Measurements from ENCODE around the gene RNU1-4.
"Not testable (repeated sequence)": the region's sequence is repeated elsewhere in the genome, so short reads cannot be mapped to it uniquely, and the experiment has no call there.

The RNU1-4 gene

GRCh38 chr1:16709659-16710087 is 30.6 kb upstream of the RNU1-4 start:
- DNase-seq, result not testable (repeated sequence)

- not testable (repeated sequence) for DNase-seq
These were observed 29.7 kb upstream of the RNU1-4 start for GRCh38 chr1:16710618-16711017.

DNA sequence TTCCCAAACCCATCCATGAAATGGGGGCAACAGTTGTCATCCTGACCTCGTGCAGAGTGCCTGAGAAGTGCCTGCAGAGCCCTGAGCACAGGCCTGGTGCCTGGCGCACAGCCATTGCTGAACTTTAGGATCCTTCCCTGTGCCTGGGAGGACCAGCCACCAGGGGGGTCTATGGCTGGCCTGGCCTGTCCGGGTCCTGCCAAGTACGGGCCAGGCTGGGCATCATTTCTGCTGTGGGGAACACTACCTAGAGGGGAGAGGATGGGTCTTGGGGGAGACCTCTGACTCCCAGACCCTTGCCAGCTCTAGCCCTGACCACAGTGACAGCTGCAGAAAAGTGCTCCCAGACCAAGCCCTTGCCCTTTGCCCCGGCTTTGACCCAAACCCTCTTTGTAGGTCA is 28.2 kb upstream of the RNU1-4 start:
- not testable (repeated sequence) for DNase-seq

DNA sequence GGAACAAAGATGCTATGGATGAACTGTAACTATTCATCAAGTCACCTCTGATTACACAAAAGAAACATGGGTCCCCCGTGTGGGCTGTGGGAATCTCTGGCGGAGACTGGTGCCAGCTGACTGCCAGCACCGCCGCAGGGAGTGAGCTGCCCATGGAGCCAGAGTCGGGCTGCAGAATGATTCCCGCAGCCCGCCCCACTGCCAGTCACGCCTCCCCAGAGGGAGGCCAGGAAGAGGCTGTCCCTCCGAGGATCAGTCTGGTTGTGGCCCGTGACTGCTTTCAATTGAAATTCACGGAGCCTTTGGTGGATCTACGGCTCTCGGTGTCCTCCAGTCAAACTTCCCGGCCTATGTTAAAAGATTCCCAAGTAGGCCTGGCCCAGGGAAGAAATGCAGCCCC is 27.7 kb upstream of the RNU1-4 start:
- not testable (repeated sequence) for DNase-seq

GRCh38 chr1:16712984-16713383 is 27.3 kb upstream of the RNU1-4 start:
- DNase-seq, result not testable (repeated sequence)

GRCh38 chr1:16713480-16713879 is 26.8 kb upstream of the RNU1-4 start:
- DNase-seq, result not testable (repeated sequence)

DNA sequence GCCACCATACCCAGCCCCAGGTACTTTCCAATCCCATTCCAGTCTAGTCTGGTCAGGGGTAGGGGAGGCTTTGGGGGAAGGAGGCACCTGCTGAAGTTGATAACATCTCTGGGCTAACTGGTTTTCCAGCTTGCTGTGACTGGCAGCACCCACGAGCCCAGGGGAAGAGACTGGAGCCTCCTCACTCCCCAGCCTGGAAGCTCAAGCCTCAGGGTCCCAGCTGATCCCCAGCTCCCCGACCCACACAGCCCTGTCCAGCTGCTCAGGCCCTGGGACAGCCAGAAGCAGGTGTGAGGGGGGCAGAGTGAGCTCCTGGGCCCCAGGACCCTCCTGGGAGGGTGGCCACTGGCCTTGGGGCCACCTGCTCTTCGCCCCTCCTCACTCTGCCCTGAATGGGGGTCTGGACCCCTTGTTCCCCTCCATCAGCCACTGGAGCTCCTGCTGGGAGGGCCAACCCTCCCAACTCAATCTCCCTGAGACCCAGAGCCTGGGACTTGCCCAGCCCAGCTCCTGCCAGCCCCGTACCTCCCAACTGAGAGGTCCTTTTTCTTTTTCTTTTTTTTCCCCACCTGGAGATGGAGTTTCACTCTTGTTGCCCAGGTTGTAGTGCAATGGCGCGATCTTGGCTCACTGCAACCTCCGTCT is 23.5 kb upstream of the RNU1-4 start:
- no peak for DNase-seq

DNA sequence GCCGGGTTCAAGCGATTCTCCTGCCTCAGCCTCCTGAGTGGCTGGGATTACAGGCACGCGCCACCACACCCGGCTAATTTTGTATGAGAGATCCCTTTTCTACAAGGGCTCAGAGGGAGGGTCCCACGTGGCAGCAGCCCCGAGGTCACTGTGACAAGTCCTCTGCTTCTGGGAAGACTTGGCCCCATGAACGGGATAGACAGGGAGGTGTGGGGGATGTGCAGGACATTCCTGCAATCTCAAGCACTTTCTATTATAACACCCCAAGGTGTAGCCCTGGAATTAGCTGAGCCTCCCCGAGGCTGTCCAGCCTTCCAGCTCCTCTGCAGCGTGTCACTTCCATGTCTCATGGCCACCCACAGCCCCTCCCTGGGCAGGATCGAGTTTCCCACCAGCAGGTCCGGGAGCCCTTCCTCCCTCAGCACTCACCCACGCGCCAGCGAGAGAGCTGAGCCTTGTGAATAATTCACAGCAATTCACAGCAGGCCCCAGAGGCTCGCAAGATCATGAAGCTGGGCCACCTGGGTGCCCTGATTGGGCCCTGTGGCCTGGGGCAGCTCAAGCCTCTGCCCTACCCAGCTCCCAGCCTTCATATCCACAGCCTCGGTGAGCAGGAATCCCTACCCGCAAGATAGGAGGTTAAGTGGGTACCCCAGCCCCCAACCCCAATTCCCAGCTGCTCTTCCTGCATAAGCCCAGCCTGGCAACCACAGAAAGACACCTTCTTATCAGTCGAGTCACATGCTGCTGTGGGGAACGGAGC is 22.8 kb upstream of the RNU1-4 start:
- DNase-seq, result no peak

DNA sequence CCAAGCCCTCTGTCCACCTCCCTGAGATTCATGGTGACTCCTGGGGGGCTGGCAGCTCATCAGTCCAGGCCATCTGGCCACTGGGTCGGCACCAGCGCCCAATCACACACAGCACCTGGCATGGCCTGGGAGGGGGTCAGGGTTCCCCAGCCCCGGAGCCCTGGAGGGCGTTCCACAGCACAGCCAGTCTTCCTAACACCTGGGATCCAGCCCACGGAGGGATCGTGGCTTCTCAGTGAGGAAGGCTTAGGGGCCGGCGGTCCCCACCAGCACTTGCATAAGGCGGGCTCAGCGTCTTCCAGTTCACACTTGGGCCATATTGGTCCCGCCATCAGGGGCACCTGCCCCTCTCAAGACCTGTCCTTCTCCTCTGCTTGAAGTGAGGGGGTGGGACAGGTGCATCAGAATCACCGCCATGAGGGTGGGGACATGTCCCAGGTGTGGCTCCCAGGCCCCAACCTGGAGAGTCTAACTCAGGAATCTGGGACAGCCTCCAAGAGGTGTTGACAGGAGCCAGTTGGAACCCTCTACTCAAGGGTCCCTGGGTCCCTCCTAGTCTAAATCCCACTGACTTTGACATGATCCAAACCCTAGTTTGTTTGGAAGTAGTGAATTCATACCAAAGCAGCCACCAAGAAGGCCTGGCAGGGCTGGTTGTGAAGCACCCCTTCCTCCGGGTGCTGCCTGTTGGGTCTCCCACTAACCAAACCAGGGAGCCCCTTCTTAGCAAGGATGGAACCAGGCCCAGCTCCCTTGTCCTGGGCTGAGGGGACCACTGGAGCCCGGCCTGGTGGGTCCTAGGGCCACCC is 22.0 kb upstream of the RNU1-4 start:
- DNase-seq, result not testable (repeated sequence)

DNA sequence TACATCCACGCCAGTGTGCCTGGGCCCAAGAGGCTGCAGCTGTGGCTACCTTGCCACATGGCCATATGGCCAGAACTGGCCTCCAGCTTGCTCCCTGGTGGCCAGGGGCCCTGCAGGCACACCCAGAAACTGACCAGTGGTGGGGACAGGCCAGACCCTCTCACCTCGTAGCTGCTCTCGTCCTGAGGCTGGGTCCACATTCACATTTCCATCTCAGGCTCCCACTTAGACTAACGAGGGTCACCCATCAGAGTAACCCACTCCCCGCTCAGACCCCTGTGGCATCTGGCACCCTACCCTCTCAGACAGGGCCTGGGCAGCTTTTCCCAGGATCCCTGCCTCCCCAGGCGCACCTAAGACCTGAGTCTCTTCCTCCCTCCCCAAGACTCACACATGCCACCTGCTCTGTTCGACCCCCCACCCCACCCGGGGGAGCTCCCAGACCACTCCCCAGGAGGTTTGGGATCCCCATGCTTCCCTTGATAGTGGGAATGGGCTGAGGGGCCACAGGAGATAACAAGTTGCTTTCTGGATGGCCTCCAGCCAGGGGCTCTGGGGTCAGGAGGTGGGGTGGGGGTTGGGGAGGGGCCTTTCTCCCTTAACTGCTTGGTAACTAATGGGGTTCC is 21.3 kb upstream of the RNU1-4 start:
- DNase-seq, result no peak

DNA sequence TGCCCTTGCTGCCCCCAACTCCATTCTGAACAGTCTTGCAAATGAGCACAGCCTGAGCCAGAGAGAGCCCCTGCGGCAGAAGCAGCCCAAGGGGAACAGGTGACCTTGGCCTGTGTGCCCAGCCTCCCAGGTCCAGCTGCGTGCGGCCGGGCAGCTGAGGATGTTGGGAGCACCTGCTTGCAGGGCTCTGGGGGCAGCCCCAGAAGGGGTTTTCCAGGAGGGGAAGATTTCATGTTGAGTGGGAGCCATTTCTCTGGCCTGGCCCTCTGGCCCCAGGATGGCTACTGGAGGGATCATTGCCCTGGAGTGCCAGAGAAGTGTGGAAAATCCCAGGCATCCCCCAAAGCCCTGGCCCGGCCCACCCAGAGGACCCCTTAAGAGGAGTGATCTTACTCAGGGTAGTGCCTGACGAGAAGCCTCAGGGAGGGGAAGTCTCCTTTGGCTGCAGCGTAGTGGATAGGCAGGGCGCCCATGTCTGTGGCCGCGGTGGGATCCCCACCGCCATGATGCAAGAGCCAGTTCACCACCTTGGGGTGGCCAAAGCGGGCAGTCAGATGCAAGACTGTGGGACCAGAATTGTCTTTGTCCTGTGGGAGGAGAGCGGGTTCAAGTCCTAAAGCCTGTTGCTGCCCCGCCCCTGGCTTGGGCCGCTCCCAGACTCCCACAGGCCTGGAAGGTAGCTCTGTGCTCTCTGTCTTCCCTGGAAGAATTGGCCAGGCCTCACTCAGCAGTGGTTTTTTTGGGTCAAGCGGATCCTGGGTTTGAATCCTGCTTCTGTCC is 20.6 kb upstream of the RNU1-4 start:
- no peak for DNase-seq

GRCh38 chr1:16720351-16721223 is 19.7 kb upstream of the RNU1-4 start:
- no peak for DNase-seq

DNA sequence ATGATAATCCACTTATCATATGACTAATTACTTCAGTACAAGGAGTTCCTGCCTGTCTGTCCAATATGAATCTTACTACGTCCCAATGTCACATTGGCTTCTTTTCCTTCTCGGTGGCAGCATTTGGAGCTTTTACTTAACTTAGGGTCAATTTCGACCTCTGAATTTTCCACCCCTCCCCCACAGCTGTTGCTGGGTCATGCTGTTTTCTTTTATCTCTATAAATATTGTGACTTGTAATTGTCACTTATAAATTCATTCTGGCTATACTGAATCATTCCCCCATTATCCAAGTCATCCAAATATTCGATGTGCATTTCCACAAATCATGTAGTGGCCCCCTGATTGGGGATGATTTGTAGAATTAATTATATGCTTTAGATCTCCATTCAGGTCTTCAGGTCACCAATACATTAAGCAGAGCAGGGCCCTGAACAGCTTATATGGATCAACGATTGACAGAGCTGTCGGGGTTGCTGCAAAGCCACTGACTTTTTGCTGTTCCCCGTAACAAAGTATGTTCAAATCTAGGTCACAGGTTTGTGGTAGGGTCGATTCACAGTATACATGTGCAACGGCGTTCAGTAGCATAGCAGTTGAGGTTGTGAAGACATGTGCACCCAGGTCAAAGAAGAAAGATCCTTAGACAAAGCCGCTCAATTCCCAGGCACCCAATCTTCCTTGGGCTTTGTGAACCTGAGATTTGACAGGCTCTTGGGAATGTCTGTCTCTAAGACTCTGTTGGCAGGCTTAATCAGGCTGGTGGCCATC is 18.3 kb upstream of the RNU1-4 start:
- DNase-seq, result no peak

DNA sequence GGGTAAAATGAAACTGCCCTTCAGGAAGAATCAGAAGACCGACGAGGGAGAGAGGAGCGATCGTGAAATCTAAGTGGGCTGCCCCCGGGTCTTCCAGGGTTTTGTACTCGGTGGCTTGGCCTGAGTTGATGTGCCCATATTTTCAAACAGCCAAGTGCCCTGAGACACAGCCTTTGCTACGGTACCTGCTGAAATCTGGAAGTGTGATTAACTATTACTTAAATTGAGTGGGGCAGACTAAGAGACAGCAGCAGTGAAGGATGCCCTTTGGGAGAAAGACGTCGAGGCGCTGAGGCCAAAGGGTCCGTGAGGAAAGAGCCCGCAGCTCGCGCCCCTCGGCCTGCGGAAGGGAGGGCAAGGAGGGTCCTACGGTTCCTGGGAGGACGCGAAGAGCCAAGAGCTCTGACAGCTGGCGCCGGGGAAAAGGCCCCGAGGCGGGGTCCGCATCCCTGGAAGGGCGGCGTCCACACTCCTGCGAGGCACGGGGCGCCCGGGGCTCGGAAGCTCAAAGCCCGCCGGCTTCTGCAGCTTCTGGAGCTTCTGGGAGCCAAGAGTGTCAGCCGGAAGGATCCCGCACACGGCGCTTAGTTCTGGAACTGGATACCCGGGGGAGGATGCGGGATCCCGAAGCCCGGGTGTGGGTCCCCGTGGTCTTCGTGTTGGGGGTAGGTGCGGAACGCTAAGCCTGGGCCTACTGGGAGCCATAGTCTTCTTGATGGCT is 15.4 kb upstream of the RNU1-4 start:
- DNase-seq, result no peak

- not testable (repeated sequence) for DNase-seq
These were observed 14.7 kb upstream of the RNU1-4 start for GRCh38 chr1:16725439-16726245.

DNA sequence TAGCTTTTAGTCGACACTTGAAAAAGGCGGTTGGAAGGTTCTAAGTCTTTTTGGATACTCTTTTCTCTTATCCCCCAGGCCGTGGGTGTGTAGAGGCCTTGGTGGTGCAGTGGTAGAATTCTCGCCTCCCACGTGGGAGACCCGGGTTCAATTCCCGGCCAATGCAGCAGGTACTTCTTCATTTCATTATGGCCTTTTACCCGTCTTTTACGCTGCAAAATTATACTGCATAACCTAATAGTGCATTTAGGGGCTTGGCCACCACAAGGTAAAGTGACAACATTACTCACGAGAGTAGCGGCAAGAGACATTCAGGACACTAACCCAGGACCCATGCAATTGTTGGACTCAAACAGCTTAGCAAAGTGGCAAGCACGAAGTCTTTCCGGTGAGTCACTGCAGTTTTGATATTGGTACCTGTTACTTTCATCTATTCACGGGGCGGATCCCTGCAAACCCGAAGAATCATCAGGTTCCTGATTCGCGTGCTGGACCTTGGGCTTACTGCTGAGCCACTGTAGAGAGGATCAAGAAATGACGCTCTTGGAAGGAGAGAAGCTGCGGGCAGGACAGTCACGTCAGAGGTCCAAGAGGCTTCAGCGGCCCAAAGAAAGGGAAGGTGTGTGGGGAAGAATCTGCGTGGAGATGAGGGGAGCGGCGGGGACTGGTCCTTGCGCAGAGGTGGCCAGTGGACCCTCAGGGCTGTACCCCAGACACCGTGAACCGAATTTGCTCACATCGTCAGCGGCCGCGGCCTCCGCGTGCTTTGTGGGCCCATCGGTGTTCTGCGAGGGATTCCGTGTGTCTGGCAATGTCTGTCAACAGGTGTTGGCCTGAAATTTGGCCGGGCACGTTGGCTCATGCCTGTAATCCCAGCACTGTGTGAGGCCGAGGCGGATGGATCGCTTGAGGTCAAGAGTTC is 12.9 kb upstream of the RNU1-4 start:
- DNase-seq, result peak; percentile 50

GRCh38 chr1:16728243-16728949 is 11.9 kb upstream of the RNU1-4 start:
- not testable (repeated sequence) for DNase-seq

Measured in activated effector memory CD4-positive, alpha-beta T cell treated with Interleukin-2 at 50 U/mL for 16 hours (primary cell).